Upper lobe of left lung (tissue), 6 donors: ENCODE results near the gene CR1. TPM values are rescaled to one million over a fixed set of nuclear protein-coding genes. Genes with fewer than 3 reads are reported as not detected.
"Not testable (repeated sequence)": the region's sequence is repeated elsewhere in the genome, so short reads cannot be mapped to it uniquely, and the experiment has no call there.

Experiments used
- ATAC-seq, 2 donors: fragments of 200-7000 bp; cut with Tn5 transposase; one replicate each; pipeline ENCODE4 v1.9.1; 2022; ENCODE audit warnings: mild to moderate bottlenecking in 2 of 2, moderate library complexity in 2 of 2; ENCODE audit not compliant: low FRiP score in 2 of 2
- DNase-seq, 2 donors: peaks; one replicate each; pipeline ENCODE4 v3.0.0-alpha.2; 2019 to 2020
- H3K27ac ChIP-seq, 4 donors: fragments of 200-600 bp; sonication (generic); one replicate each; pipeline ENCODE4 v1.5.1; 2016 to 2019
- H3K27me3 ChIP-seq, 4 donors: fragments of 200-600 bp; sonication (generic); one replicate each; pipeline ENCODE4 v1.5.1; 2017 to 2019
- H3K36me3 ChIP-seq, 4 donors: fragments of 200-600 bp; sonication (generic); one replicate each; pipeline ENCODE4 v1.5.1; 2016 to 2019
- H3K4me1 ChIP-seq, 4 donors: fragments of 200-600 bp; sonication (generic); one replicate each; pipeline ENCODE4 v1.5.1; 2018 to 2019
- H3K4me3 ChIP-seq, 4 donors: fragments of 200-600 bp; sonication (generic); one replicate each; pipeline ENCODE4 v1.5.1; 2017 to 2019; ENCODE audit warnings: mild to moderate bottlenecking in 2 of 4, moderate library complexity in 1 of 4
- H3K9me3 ChIP-seq, 4 donors: fragments of 200-600 bp; sonication (generic); one replicate each; pipeline ENCODE4 v1.5.1; 2018 to 2019
- CTCF ChIP-seq, 6 experiments: fragments of 450-650 bp in 4 of 6; fragments of 200-600 bp in 2 of 6; sonication (generic) in 2 of 6; IDR thresholded peaks; one replicate each; pipeline ENCODE4 v1.5.1; 2016 to 2019; ENCODE audit warnings: antibody characterized with exemption in 6 of 6
- EP300 ChIP-seq, 4 donors: sonication (generic); formaldehyde crosslinking; IDR thresholded peaks; one replicate each; pipeline ENCODE4 v1.5.1; 2017; ENCODE audit warnings: antibody characterized with exemption in 4 of 4, control low read depth in 2 of 4
- POLR2A ChIP-seq, 4 donors: fragments of 450-650 bp; IDR thresholded peaks; one replicate each; pipeline ENCODE4 v1.5.1; 2016 to 2017; ENCODE audit warnings: antibody characterized with exemption in 4 of 4, mild to moderate bottlenecking in 2 of 4
- POLR2AphosphoS5 ChIP-seq, 2 donors: sonication (generic); formaldehyde crosslinking; IDR thresholded peaks; one replicate each; pipeline ENCODE4 v1.5.1; 2017; ENCODE audit warnings: antibody characterized with exemption in 2 of 2
- WGBS, 2 donors: methylation state at CpG; one replicate each; pipeline ENCODE4 v1.1.5; 2017 to 2018; 5-methylcytosine and 5-hydroxymethylcytosine counted together
- total RNA-seq, 6 donors: library from RNA; depleted of rRNA in 4 of 6; stranded (reverse); fragments of >200 nt in 4 of 6; gene quantifications; one replicate each; pipeline versions ENCODE4 v1.1.0 to v1.2.1, GENCODE V29; 2016 to 2021
- donor health status: DM: no; HTN: no; CAD: no; lungs with moderate emphysema.
- donor health status: DM: no; HTN: yes; CAD: no; lungs with severe emphysema.

CR1 gene
- total RNA-seq, 6 donors from 2014 or later = 5.1 to 19.3 (median 11.4) TPM

GRCh38 chr1:207536263-207536662 is 40.3 kb downstream of the CR1 start:
- no CpG with 5 or more reads among the region's 5 CpGs for WGBS, 2 donors
- not testable (repeated sequence) for H3K36me3 ChIP-seq, DNase-seq, H3K9me3 ChIP-seq, H3K27ac ChIP-seq, H3K4me1 ChIP-seq, ATAC-seq, H3K27me3 ChIP-seq, H3K4me3 ChIP-seq

- WGBS, 2 donors = no CpG with 5 or more reads among the region's 5 CpGs
- not testable (repeated sequence) for H3K9me3 ChIP-seq, ATAC-seq, H3K4me3 ChIP-seq, H3K4me1 ChIP-seq, H3K27me3 ChIP-seq, H3K36me3 ChIP-seq, DNase-seq, H3K27ac ChIP-seq
These were observed 50.9 kb downstream of the CR1 start for GRCh38 chr1:207546677-207547357.

- no CpG with 5 or more reads among the region's 5 CpGs for WGBS, 2 donors
- ATAC-seq, DNase-seq, H3K4me3 ChIP-seq, H3K36me3 ChIP-seq, H3K27ac ChIP-seq, H3K4me1 ChIP-seq, H3K27me3 ChIP-seq, H3K9me3 ChIP-seq: not testable (repeated sequence)
These were observed 58.9 kb downstream of the CR1 start for GRCh38 chr1:207554823-207555222.

- H3K9me3 ChIP-seq = no peaks in the 10 kb centered on the region
- no peaks in the 10 kb centered on the region for H3K36me3 ChIP-seq
- ATAC-seq = peak in 1 of 2 donors; percentile 63
- DNase-seq = no peak
- WGBS, 2 donors = 57% methylated on average over 4 of the region's 4 CpGs
- no peak for TF ChIP-seq CTCF (IDR thresholded peaks at IDR 0.05)
- no peak for TF ChIP-seq POLR2AphosphoS5 (IDR thresholded peaks at IDR 0.05)
- no peak for TF ChIP-seq EP300 (IDR thresholded peaks at IDR 0.05)
- TF ChIP-seq POLR2A (IDR thresholded peaks at IDR 0.05) = no peak
- no peaks in the 10 kb centered on the region for H3K27me3 ChIP-seq
- no peak overlapping the region for H3K4me3 ChIP-seq
- no peaks in the 10 kb centered on the region for H3K4me1 ChIP-seq
- H3K27ac ChIP-seq = no peak overlapping the region
These were observed 69.8 kb downstream of the CR1 start for GRCh38 chr1:207565546-207566468.

GRCh38 chr1:207571926-207572325 is 76.0 kb downstream of the CR1 start:
- not testable (repeated sequence) for H3K27ac ChIP-seq, DNase-seq, ATAC-seq, H3K36me3 ChIP-seq, H3K27me3 ChIP-seq, H3K9me3 ChIP-seq, H3K4me3 ChIP-seq, H3K4me1 ChIP-seq
- no CpG with 5 or more reads among the region's 5 CpGs for WGBS, 2 donors

- not testable (repeated sequence) for H3K4me3 ChIP-seq, H3K27ac ChIP-seq, ATAC-seq, H3K9me3 ChIP-seq, H3K27me3 ChIP-seq, H3K4me1 ChIP-seq, H3K36me3 ChIP-seq, DNase-seq
- 65 to 74% methylated on average over 1 to 5 of the region's 5 CpGs for WGBS, 2 donors
These were observed 77.1 kb downstream of the CR1 start for GRCh38 chr1:207573074-207573473.

GRCh38 chr1:207575381-207575780 is 79.4 kb downstream of the CR1 start:
- 82 to 88% methylated on average over 4 of the region's 4 CpGs for WGBS, 2 donors
- not testable (repeated sequence) for ATAC-seq, H3K36me3 ChIP-seq, H3K27me3 ChIP-seq, H3K9me3 ChIP-seq, H3K4me1 ChIP-seq, H3K27ac ChIP-seq, H3K4me3 ChIP-seq, DNase-seq
